Measurements from ENCODE around the gene FADS2.

The FADS2 gene

GRCh38 chr11:61913699-61914395 lies 85.7 kb downstream of the FADS2 start:
- Mint-ChIP-seq H3K27me3 (peaks cover 69% of the 10 kb centered on the region), H3K27ac (no peak overlapping the region), H3K4me3 (no peak overlapping the region), H3K9me3 (no peaks in the 10 kb centered on the region), H3K4me1 (peaks cover 21% of the 10 kb centered on the region), H3K36me3 (no peaks in the 10 kb centered on the region)
- ATAC-seq = no peak

DNA sequence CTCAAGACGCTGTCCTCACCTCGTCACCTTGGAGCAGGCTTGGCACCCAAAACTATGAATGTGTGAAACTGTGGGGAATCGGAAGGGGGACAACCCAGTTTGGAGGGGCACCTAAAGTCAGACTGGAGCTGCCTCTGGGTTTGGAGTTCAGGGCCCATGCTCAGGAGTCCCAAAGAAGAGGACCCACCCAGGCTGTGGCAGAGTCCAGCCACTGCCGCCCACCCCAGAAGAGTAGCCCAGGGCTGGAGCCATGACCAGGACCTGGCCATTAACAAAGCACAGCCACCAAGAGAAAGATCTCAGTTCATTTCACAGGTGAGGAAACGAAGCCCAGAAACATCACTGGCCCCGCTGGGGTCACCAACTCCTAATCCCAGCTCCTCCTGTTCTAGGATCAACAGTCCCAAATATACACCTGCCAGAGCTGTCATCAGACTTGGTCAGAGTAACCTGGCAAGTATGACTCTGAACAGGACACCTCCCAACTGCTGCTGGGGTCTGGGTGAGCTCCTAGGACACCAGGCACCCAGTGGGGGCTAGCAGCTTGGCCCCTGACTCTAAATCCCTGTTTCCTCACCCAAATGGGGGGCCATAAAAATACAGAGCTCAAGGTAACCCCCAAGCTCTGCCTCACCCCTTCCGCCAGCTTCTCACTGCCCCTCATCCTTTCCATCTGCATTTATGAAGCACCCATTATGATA lies 86.5 kb downstream of the FADS2 start:
- Mint-ChIP-seq H3K27me3 (peaks cover 77% of the 10 kb centered on the region), H3K36me3 (no peaks in the 10 kb centered on the region), H3K9me3 (no peaks in the 10 kb centered on the region), H3K4me3 (no peak overlapping the region), H3K27ac (no peak overlapping the region), H3K4me1 (peaks cover 21% of the 10 kb centered on the region)
- ATAC-seq = no peak

GRCh38 chr11:61916737-61917333 lies 88.7 kb downstream of the FADS2 start:
- Mint-ChIP-seq H3K9me3 (no peaks in the 10 kb centered on the region), H3K36me3 (no peaks in the 10 kb centered on the region), H3K27ac (no peak overlapping the region), H3K4me3 (no peak overlapping the region), H3K4me1 (peaks cover 21% of the 10 kb centered on the region), H3K27me3 (peaks cover 90% of the 10 kb centered on the region)
- ATAC-seq = no peak

Data from stimulated activated memory B cell treated with anti-CD40 and anti-IgM and Interleukin-4, amounts not matched to agents 10 μg/mL and 1 μg/mL and 100 μg/mL, for 72 hours (primary cell).